GM23248 (cell line): Measurements from ENCODE around the gene CLIC5.

ENCODE experiments used
- EZH2 ChIP-seq: fragments of 200-600 bp; sonication (generic); IDR thresholded peaks from 2 replicates; pipeline ENCODE4 v1.6.1; 2018; ENCODE audit warnings: antibody characterized with exemption, mild to moderate bottlenecking; ENCODE audit not compliant: insufficient read depth, poor library complexity, severe bottlenecking
- EZH2phosphoT487 ChIP-seq: fragments of 200-600 bp; sonication (generic); IDR thresholded peaks from 2 replicates; pipeline ENCODE4 v1.6.1; 2018; ENCODE audit warnings: antibody characterized with exemption, moderate library complexity, mild to moderate bottlenecking, low read depth; ENCODE audit not compliant: insufficient read depth

DNA sequence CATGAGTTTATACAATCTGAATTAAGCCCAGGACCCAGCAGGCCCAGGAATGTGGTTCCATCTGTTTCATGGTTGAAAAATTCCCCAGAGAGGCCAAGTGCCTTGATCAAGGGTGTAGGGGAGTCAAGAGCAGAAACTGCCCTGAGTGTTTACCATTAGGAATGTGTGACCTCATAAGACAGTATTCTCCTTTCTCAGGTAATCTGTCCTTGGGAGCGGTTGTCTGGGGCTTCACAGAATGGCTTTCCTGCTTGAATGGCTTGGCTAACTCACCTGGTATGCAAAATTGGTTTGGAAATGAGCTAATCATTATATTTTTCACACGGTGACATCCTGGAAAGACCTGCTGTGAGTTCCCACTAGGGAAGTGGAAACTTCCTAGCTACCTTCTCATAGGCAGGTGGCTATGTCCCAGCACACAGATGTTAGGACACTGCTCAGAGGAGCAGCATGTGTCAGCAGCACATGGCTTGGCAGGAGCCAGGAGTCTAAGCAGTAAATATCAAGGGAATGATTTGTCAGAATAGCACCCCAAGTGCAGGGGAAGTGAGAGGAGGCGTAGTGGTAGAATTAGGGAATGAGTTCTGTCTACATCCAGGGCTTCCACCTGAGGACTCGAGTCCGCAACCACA, 17.7 kb downstream of the CLIC5 start:
- TF ChIP-seq EZH2phosphoT487 (no peak), EZH2 (no peak)
